D341Med (cell line): Measurements from ENCODE around the gene RTKN.
"Not testable (repeated sequence)": the region's sequence is repeated elsewhere in the genome, so short reads cannot be mapped to it uniquely, and the experiment has no call there.

Experiments used
- DNase-seq: peaks from one replicate; pipeline ENCODE4 v3.0.0; 2012; ENCODE audit warnings: low spot score

RTKN gene

DNA sequence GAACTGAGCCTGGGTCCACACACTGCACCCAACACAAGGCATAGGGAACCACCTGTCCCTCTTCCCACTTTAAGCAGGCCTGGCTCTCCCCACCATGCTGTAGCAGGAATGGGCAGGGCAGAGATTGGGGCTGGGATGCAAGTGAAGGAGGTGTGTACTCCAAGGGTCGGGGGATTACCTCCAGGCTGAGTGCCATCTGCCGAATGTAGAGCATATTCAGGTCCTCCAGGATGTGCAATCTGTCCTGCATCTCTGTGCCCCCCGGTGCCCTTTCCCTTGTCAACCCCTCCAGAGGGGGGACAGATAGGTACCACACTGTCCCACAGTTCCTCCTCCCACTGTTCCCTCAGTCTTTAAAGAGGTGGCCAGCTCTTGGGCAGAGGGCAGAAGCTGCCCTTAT, 2.4 kb downstream of the RTKN start:
- peak; percentile 71 for DNase-seq

GRCh38 chr2:74438248-74438647, 3.5 kb downstream of the RTKN start:
- no peak for DNase-seq

GRCh38 chr2:74436848-74437695, 4.7 kb downstream of the RTKN start:
- DNase-seq = no peak

DNA sequence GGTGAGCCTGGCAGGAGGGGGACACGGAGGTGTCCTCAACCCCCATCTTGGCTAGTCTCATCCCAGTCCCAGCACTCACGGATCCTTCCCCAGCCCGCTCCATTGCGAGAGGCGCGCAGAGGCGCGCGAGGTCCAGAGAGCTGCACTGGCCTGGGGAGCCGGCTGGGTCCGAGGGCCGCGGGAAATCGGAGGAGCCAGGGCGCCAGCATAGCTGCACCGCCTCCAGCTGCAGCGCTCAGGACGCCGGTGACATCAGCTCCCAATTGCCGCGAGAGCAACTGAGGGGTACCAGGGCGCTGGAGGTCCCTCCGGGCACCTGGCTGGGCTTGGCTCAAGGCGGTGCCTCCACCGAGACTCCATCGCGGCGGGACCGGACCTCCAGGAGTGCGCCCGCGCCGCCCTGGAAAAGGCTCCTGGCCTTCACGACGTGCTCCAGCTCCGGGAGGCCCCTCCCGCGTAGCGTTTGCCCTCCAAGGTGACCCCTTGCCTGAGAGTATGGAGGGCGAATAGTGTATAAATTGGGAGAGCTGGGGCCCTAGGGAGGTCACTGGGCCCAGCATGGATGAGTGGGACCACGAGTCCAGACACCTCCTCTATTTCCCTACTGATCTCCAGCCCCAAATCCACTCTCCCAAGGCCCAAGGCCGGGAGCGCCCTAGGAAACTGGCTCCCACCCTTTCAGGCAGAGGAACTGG, 5.5 kb downstream of the RTKN start:
- no peak for DNase-seq

DNA sequence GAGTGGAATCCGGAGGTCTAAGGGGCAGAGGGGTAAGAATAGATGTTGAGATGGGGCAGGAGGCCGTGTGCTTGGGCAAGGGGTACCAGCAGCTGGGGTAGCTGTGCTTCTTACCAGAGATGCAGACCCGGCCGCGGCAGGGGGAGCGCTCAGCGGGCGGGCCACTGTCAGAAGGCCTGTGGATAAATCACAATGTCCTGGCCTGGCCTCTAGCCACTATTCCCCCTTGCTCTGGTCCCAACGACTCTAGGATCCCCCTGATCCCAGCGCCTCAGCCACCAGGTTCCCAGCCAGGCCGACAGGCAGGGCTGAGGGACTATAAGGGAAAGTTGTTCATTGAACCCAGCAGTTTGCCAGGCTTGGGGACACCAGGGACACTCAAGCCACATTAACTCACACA, 11.2 kb downstream of the RTKN start:
- no peak for DNase-seq

DNA sequence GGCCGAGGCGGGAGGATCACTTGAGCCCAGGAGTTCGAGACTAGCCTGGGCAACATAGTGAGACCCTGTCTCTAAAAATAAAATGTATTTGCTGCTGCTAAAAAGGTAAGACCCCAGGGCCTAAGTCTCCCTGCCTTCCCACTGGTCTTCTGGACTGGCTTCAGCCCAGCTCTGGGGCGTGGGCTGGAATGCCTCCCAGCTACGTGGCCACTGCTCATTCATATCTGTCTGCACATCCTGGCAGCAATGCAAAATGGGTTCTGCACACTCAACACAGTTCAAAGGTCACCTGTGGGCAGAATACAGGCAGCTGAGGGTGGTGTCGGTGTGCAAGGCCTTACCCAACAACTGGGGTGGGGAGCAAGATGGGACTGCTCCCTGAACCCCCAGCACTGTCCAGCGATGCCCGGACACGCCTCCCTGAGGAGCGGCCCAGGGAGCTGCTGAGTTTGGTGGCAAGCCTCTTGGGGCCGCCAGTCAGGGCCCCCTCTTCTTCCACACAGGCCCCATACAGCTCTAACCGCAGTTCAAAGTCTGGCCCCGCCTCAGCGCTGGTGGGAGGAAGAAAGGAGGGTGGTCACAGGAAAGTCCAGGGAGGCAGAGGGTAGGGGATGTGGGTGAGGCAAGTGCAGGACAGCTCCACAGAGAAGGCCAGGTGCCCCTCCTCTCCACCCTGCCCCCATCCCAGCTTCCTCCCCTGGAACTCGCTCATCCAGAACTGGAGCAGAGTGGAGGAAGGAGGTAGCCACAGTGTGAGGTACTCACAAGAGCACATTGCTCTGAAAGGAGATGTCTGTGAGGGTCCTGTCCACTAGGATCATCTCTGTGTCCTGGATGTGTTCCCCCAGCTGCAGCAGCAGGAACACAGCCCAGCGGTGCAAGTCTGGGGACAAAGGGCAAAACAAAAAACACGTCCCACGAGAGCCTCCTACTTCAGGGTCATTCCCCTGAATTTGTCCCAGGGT, 12.0 kb downstream of the RTKN start:
- DNase-seq = no peak

- no peak for DNase-seq
Measured at GRCh38 chr2:74428675-74429074, 13.1 kb downstream of the RTKN start.

- DNase-seq = no peak
Measured at GRCh38 chr2:74427551-74427950, 14.2 kb downstream of the RTKN start.

DNA sequence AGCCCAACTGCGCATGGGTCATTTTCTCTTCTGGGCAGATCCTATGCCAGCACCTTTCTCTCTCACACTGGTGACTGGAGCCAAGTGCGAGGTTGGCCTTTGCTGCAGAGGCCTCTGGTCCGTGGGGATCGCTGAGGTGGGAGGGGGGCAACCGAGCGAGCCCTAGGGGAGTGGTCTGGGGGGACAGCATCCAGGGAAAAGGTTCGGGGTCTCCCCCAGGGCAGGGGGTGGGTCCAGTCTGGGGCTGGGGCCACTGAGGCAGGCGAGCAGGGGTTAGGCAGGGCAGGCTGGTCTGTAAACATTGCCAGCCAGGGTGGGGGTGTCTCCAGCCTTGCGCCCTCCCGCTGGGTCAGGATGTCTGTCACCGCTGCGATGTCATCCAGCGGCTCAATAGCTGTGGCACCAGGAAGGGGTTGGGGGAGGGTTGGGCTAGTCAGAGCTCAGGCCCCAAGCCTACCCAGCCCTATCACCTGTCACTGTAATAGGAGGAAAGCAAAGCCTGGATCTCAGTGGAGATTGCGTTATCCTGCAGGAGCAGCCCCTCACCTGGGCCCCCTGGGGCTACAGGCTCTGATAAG, 15.5 kb downstream of the RTKN start:
- DNase-seq = peak; percentile 10

DNA sequence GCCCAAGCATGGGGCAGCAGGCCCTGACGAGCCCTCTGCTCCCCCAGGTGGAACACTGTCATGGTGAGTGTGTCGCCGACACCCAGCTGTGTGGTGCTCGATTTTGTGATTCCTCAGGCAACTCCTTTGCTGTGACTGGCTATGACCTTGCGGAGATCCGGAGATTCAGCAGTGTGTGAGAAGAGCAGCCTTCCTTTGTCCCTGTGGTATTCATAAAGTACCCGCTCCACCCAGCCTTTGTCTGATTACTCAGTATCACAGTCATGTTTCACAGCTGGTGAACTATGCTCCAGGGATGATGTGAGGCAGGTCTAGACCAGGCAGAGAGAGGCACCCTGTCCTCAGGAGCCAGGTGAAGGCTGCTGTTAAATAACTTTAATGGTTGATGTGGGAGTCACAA, 16.2 kb downstream of the RTKN start:
- no peak for DNase-seq

GRCh38 chr2:74424995-74425406, 16.7 kb downstream of the RTKN start:
- DNase-seq = no peak

DNA sequence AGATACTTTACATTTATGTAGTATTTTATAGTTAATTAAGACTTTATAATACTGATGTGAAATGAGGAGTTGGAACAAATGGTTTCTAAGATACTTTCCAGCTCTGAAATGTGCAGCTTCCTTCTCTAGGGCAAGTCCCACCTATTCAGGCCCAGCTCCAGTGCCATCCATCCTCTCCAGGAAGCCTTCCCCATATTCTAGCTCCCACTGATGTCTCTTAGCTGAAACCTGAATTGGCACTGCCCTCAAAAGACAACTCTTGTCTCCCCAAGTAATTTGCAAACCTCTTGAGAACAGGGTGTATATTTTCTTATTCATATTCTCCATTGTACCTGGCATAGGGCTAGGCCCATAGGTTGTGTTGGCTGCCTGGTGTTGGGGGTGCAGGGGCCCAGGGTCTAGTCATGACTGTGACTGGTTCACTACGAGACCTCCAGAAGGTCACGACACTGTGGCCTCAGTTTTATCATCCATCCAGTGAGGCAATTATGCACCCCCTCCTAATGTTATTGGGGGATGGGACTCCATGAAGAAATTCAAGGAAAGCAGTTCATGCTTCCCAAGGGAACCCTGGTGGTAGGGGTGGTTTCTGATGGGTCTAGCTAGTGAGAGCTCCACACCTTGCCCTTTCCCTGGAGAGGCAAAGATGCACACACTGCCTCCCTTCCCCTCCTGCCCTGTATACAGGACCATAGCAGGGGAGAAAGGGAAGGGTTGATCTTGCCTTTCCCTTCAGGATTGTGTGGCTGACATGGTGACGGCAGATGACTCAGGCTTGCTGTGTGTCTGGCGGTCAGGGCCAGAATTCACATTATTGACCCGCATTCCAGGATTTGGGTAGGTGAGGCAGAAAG, 17.4 kb downstream of the RTKN start:
- DNase-seq = no peak

DNA sequence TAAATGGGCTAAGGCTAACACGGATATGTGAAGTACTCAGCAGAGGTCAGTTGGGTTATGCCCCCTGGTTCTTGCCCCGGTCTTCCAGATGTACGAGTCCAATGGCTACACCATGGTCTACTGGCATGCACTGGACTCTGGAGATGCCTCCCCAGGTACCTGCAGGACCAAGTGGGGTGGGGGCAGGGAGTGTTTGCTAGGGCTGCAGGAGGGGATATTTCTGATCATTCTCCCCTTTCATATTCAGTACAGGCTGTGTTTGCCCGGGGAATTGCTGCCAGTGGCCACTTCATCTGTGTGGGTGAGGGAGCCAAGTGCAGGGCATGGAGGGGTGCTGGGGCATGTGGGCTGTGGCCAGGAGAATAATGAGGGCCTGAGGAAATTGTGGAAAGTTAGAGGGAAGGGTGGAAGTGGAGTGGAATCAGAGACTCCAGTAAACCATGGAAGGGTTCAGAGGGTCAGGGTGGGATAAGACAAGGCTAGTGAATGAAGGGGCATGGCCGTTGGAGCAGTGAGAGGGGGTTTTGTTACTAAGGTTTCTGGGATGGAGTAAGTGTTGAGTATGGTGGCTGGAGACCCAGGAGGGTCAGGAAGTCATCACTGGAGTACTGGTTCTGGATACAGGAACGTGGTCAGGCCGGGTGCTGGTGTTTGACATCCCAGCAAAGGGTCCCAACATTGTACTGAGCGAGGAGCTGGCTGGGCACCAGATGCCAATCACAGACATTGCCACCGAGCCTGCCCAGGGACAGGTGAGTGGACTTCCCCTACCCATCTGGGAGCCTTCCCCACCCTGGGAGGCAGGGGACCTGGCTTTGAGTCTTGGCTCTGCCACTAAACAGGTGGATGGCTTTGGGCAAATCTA, 18.3 kb downstream of the RTKN start:
- no peak for DNase-seq

GRCh38 chr2:74421221-74421870, 20.4 kb downstream of the RTKN start, which contains the start of the genes C2orf81 and WDR54:
Gene C2orf81, minus strand, starts transcription at chr2:74421619. Its CDS starts 59 bp downstream, at chr2:74421560.
Gene WDR54, plus strand, starts transcription at chr2:74421730. Its CDS starts 424 bp downstream, at chr2:74422154.
- DNase-seq = peak; percentile 98

DNA sequence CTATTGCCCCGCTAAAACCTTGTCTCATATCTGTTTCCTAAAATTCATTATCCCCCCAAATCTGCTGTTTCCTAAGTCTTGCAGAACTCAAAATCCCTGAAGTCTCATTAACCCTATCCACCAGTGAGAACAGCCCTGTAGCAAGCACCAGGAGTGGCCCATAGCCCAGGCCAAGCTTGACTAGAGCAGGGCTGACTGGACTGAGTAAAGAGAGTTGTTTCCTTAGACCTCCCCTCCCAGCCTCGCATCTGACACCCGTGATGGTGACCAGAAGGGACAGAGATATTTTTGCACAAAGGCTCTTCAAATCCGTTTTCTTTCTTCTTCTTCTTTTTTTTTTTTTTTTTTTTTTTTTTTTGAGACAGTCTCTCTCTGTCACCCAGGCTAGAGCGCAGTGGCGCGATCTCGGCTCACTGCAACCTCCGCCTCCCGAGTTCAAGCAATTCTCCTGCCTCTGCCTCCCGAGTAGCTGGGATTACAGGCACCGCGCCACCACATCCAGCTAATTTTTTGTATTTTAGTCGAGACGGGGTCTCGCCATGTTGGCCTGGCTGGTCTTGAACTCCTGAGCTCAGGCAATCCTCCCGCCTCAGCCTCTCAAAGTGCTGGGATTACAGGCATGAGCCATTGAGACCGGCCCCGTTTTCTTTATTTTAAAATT, 21.2 kb downstream of the RTKN start:
- DNase-seq = not testable (repeated sequence)

GRCh38 chr2:74420006-74420405, 21.7 kb downstream of the RTKN start:
- no peak for DNase-seq

DNA sequence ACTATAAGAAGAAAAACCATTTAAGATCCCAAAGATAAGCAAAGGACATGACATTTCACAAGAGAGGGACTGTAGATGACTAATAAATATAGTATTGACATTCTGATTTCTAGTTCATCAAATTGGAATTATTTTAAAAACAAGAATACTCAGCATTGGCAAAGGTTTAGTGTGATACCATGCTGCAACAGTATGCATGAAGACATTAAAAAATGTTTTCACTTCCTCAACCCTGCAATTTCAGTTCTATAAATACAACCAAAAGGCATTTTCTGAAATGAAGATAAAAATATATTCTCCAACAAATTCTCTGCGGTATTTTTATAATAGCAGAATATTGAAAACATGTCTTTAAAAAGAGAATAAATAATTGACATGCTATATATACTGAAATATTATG, 22.4 kb downstream of the RTKN start:
- no peak for DNase-seq

DNA sequence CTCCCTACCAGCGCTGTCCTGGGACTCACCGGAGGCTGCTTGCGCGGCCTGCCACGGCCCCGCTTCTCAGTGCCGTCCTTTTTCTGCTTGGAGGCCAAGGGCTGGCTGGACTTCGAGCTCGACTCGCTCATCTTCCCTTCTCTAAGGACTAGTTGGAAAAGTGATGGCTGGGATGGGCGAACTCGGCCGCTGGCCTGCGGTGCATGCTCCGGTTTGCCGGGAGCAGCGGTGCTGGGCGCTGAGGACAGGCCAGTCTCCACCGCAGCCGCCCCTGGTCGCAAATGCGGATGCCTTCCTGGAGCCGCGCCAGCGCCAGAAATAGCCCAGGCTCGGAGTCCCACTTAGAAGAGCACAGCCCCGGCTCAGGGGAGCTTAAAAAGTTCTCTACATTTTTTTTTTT, 23.4 kb downstream of the RTKN start:
- DNase-seq = no peak

GRCh38 chr2:74417763-74418162, 24.0 kb downstream of the RTKN start:
- no peak for DNase-seq
